Ishikawa (cell line): ENCODE results near the gene SOX5.

ENCODE experiments used
- CEBPB ChIP-seq: IDR thresholded peaks from 2 replicates; pipeline ENCODE4 v1.6.1; 2012
- CREB1 ChIP-seq: IDR thresholded peaks from 2 replicates; pipeline ENCODE4 v1.6.1; 2012; ENCODE audit warnings: low read depth
- EGR1 ChIP-seq: IDR thresholded peaks from 2 replicates; pipeline ENCODE4 v1.6.1; 2012
- EP300 ChIP-seq: IDR thresholded peaks from 2 replicates; pipeline ENCODE4 v1.6.1; 2012; ENCODE audit warnings: borderline replicate concordance
- FOXM1 ChIP-seq: IDR thresholded peaks from 2 replicates; pipeline ENCODE4 v1.6.1; 2012; ENCODE audit warnings: low read depth, borderline replicate concordance
- MAX ChIP-seq: IDR thresholded peaks from 2 replicates; pipeline ENCODE4 v1.6.1; 2012
- NFIC ChIP-seq: IDR thresholded peaks from 2 replicates; pipeline ENCODE4 v1.6.1; 2012
- RAD21 ChIP-seq: IDR thresholded peaks from 2 replicates; pipeline ENCODE4 v1.6.1; 2012; ENCODE audit warnings: low read depth
- TAF1 ChIP-seq: IDR thresholded peaks from 2 replicates; pipeline ENCODE4 v1.6.1; 2012; ENCODE audit warnings: low read depth, mild to moderate bottlenecking
- TCF12 ChIP-seq: IDR thresholded peaks from 2 replicates; pipeline ENCODE4 v1.6.1; 2012; ENCODE audit warnings: low read depth
- TEAD4 ChIP-seq: IDR thresholded peaks from 2 replicates; pipeline ENCODE4 v1.6.1; 2012
- YY1 ChIP-seq: IDR thresholded peaks from 2 replicates; pipeline ENCODE4 v1.6.1; 2012; ENCODE audit warnings: low read depth
- ZBTB7A ChIP-seq: IDR thresholded peaks from 2 replicates; pipeline ENCODE4 v1.6.1; 2012; ENCODE audit warnings: low read depth
- TF ChIP-seq, protein P1 (sequence below): IDR thresholded peaks from 2 replicates; pipeline ENCODE4 v1.6.1; 2012
- TF ChIP-seq, protein P2 (sequence below): IDR thresholded peaks from 2 replicates; pipeline ENCODE4 v1.6.1; 2012; ENCODE audit warnings: low read depth, mild to moderate bottlenecking

Gene SOX5

DNA sequence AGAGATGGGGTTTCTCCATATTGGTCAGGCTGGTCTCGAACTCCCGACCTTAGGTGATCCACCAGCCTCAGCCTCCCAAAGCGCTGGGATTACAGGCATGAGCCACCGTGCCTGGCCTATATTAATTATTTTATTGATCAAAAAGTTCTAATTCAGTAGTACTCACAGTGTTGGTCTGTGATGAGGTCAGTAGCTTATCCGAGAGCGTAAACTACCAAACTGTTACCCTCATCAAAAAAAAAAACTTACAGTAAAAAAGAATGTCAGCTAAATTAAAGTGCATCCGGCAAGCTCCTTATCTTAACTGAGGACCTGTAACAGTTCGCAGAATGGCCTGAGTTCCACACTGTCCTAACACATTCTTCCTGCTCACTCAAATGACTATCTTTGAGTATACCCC, 228.2 kb downstream of the SOX5 start:
- no peak for TF ChIP-seq RAD21
- no peak for TF ChIP-seq FOXM1
- no peak for TF ChIP-seq EGR1
- no peak for TF ChIP-seq CREB1
- TF ChIP-seq, protein P1, sequence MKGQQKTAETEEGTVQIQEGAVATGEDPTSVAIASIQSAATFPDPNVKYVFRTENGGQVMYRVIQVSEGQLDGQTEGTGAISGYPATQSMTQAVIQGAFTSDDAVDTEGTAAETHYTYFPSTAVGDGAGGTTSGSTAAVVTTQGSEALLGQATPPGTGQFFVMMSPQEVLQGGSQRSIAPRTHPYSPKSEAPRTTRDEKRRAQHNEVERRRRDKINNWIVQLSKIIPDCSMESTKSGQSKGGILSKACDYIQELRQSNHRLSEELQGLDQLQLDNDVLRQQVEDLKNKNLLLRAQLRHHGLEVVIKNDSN, result no peak
- no peak for TF ChIP-seq TEAD4
- TF ChIP-seq, protein P2, sequence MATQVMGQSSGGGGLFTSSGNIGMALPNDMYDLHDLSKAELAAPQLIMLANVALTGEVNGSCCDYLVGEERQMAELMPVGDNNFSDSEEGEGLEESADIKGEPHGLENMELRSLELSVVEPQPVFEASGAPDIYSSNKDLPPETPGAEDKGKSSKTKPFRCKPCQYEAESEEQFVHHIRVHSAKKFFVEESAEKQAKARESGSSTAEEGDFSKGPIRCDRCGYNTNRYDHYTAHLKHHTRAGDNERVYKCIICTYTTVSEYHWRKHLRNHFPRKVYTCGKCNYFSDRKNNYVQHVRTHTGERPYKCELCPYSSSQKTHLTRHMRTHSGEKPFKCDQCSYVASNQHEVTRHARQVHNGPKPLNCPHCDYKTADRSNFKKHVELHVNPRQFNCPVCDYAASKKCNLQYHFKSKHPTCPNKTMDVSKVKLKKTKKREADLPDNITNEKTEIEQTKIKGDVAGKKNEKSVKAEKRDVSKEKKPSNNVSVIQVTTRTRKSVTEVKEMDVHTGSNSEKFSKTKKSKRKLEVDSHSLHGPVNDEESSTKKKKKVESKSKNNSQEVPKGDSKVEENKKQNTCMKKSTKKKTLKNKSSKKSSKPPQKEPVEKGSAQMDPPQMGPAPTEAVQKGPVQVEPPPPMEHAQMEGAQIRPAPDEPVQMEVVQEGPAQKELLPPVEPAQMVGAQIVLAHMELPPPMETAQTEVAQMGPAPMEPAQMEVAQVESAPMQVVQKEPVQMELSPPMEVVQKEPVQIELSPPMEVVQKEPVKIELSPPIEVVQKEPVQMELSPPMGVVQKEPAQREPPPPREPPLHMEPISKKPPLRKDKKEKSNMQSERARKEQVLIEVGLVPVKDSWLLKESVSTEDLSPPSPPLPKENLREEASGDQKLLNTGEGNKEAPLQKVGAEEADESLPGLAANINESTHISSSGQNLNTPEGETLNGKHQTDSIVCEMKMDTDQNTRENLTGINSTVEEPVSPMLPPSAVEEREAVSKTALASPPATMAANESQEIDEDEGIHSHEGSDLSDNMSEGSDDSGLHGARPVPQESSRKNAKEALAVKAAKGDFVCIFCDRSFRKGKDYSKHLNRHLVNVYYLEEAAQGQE, result no peak
- no peak for TF ChIP-seq YY1
- no peak for TF ChIP-seq CEBPB
- no peak for TF ChIP-seq TCF12
- no peak for TF ChIP-seq MAX
- no peak for TF ChIP-seq EP300
- no peak for TF ChIP-seq TAF1
- TF ChIP-seq NFIC, result no peak
- no peak for TF ChIP-seq ZBTB7A

GRCh38 chr12:23719493-23719892, 230.0 kb downstream of the SOX5 start:
- TF ChIP-seq EP300, result no peak
- TF ChIP-seq ZBTB7A, result no peak
- TF ChIP-seq, protein P2, result no peak
- no peak for TF ChIP-seq CREB1
- no peak for TF ChIP-seq RAD21
- TF ChIP-seq MAX, result no peak
- TF ChIP-seq EGR1, result no peak
- TF ChIP-seq TAF1, result no peak
- TF ChIP-seq NFIC, result no peak
- no peak for TF ChIP-seq FOXM1
- no peak for TF ChIP-seq TCF12
- TF ChIP-seq YY1, result no peak
- no peak for TF ChIP-seq CEBPB
- TF ChIP-seq, protein P1, result no peak
- TF ChIP-seq TEAD4, result no peak

- no peak for TF ChIP-seq YY1
- TF ChIP-seq NFIC, result no peak
- TF ChIP-seq MAX, result no peak
- TF ChIP-seq ZBTB7A, result no peak
- TF ChIP-seq, protein P1, result no peak
- TF ChIP-seq TCF12, result no peak
- no peak for TF ChIP-seq RAD21
- TF ChIP-seq TEAD4, result no peak
- no peak for TF ChIP-seq CREB1
- no peak for TF ChIP-seq CEBPB
- no peak for TF ChIP-seq EGR1
- no peak for TF ChIP-seq FOXM1
- TF ChIP-seq EP300, result no peak
- TF ChIP-seq TAF1, result no peak
- TF ChIP-seq, protein P2, result no peak
These were observed 241.2 kb downstream of the SOX5 start for GRCh38 chr12:23708185-23708837.
